Thymus (tissue), 11 donors: ENCODE data around the gene SLC25A21. TPM values are rescaled to one million over a fixed set of nuclear protein-coding genes. Genes with fewer than 3 reads are reported as not detected.

Experiments used
- DNase-seq, 9 donors: peaks; one replicate each; pipeline ENCODE4 v3.0.0-alpha.2; 2013; ENCODE audit warnings: low spot score in 9 of 9, low read depth in 6 of 9, missing footprints in 1 of 9
- H3K27ac ChIP-seq, 2 donors: one replicate each; pipeline ENCODE4 v1.5.1; 2013; ENCODE audit warnings: control low read depth in 1 of 2, low read depth in 1 of 2, low read length in 1 of 2, mild to moderate bottlenecking in 1 of 2, moderate library complexity in 1 of 2
- H3K27me3 ChIP-seq, 2 donors: one replicate each; pipeline ENCODE4 v1.5.1; 2013; ENCODE audit warnings: low read length in 1 of 2; ENCODE audit not compliant: control insufficient read depth in 2 of 2, insufficient read depth in 1 of 2
- H3K36me3 ChIP-seq, 2 donors: one replicate each; pipeline ENCODE4 v1.5.1; 2013; ENCODE audit warnings: low read length in 1 of 2, mild to moderate bottlenecking in 1 of 2, moderate library complexity in 1 of 2; ENCODE audit not compliant: control insufficient read depth in 2 of 2, insufficient read depth in 2 of 2
- H3K4me1 ChIP-seq, 2 donors: one replicate each; pipeline ENCODE4 v1.5.1; 2013; ENCODE audit warnings: low read length in 2 of 2; ENCODE audit not compliant: control insufficient read depth in 2 of 2, insufficient read depth in 2 of 2
- H3K4me3 ChIP-seq, 2 donors: one replicate each; pipeline ENCODE4 v1.5.1; 2013; ENCODE audit warnings: low read length in 2 of 2, control low read depth in 1 of 2, mild to moderate bottlenecking in 1 of 2
- H3K9me3 ChIP-seq, 2 donors: one replicate each; pipeline ENCODE4 v1.5.1; 2013; ENCODE audit warnings: low read length in 1 of 2, mild to moderate bottlenecking in 1 of 2; ENCODE audit not compliant: control insufficient read depth in 2 of 2, insufficient read depth in 1 of 2
- WGBS: extraction: QIAGEN DNeasy Blood & Tissue Kit; methylation state at CpG from one replicate; pipeline ENCODE4 v1.1.7; 2013; 5-methylcytosine and 5-hydroxymethylcytosine counted together
- polyA plus RNA-seq: library from polyadenylated mRNA; stranded (reverse); fragments of 200-250 nt; gene quantifications from one replicate; pipeline ENCODE4 v1.2.3, GENCODE V29; 2013
- total RNA-seq: library from RNA; stranded (reverse); fragments of 120-200 nt; gene quantifications from one replicate; pipeline ENCODE4 v1.2.4, GENCODE V29; 2013
- donor health status: healthy.

Gene SLC25A21
- total and polyA plus RNA-seq, 2 donors = 0.46 to 0.90 TPM

- no peaks in the 10 kb centered on the region for H3K9me3 ChIP-seq
- DNase-seq = no peak
- WGBS = 97% methylated on average over 3 of the region's 3 CpGs
- H3K27me3 ChIP-seq = no peaks in the 10 kb centered on the region
- H3K4me3 ChIP-seq = no peak overlapping the region
- no peaks in the 10 kb centered on the region for H3K4me1 ChIP-seq
- H3K27ac ChIP-seq = no peak overlapping the region
- no peaks in the 10 kb centered on the region for H3K36me3 ChIP-seq
Observed at GRCh38 chr14:36751920-36752319, 420.5 kb downstream of the SLC25A21 start.

DNA sequence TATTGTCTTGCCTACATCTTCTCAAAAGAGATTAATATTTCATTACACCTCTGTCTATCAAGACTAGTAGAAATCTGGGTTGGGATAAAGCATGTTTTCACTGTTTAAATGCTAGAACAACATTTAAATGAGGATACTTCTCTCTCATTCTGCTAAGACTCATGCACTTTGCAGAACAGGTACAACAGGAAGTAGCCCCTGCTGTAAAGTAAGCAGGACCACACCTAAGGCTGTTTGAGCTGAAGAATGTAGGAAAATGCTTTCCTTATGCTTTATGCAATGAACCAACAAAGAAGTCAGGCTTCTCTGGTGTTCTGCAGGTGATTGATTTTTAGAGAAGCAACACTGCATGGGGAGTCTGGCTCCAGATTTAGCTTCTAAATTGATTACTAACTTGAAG, 421.3 kb downstream of the SLC25A21 start:
- Histone ChIP-seq H3K36me3 (no peaks in the 10 kb centered on the region), H3K4me3 (no peak overlapping the region), H3K9me3 (no peaks in the 10 kb centered on the region), H3K4me1 (no peaks in the 10 kb centered on the region), H3K27ac (no peak overlapping the region), H3K27me3 (no peaks in the 10 kb centered on the region)
- no peak for DNase-seq

DNA sequence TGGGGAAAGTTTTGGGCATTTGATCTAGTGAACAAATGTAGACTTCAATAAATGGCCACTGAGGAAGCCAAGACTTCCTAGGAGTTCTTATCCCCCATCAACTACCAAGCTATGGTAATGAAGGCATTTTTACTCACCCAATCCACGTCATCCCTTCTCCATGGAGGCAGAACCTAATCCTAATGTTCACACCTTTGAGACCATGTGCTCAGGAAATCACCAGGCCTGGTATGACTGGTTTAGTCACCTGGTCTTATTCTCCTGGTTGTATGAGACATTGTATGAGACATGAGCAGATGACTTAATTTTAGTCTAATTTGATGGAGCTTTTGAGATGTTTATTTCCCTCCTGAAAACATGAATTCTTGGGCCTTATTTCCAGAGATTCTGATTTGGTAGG, 422.2 kb downstream of the SLC25A21 start:
- Histone ChIP-seq H3K27ac (no peak overlapping the region), H3K9me3 (no peaks in the 10 kb centered on the region), H3K36me3 (no peaks in the 10 kb centered on the region), H3K4me1 (no peaks in the 10 kb centered on the region), H3K4me3 (no peak overlapping the region), H3K27me3 (no peaks in the 10 kb centered on the region)
- 79% methylated on average over 1 of the region's 1 CpG for WGBS
- no peak for DNase-seq

DNA sequence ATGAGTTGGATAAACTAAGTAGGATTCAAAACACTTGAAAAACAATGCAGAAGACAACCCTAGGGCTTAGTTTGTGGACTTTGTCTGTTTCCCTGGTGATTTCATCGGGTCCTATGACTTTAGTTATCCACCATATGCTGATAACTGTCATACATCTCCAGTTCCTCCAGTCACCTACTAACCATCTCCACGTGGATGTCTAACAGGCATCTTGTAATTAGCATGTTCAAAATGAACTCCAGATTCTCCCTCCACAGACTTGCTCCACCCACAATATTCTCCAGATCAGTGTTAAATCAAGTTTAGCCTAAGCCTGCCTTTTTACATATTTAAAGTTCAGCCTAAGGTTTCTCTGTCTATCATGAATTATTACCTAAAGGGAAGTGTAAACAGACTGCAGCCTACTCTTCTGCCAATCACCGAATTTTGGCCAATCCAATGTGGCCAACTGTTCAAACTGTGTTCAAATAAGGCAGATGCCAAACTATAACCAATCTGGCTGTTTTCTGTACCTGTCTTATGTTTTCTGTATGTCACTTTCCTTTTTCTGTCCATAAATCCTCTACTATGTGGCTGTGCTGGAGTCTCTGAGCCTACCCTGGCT, 423.7 kb downstream of the SLC25A21 start:
- Histone ChIP-seq H3K27me3 (no peaks in the 10 kb centered on the region), H3K27ac (no peak overlapping the region), H3K4me3 (no peak overlapping the region), H3K4me1 (no peaks in the 10 kb centered on the region), H3K9me3 (no peaks in the 10 kb centered on the region), H3K36me3 (no peaks in the 10 kb centered on the region)
- no peak for DNase-seq
- 82% methylated on average over 3 of the region's 3 CpGs for WGBS

DNA sequence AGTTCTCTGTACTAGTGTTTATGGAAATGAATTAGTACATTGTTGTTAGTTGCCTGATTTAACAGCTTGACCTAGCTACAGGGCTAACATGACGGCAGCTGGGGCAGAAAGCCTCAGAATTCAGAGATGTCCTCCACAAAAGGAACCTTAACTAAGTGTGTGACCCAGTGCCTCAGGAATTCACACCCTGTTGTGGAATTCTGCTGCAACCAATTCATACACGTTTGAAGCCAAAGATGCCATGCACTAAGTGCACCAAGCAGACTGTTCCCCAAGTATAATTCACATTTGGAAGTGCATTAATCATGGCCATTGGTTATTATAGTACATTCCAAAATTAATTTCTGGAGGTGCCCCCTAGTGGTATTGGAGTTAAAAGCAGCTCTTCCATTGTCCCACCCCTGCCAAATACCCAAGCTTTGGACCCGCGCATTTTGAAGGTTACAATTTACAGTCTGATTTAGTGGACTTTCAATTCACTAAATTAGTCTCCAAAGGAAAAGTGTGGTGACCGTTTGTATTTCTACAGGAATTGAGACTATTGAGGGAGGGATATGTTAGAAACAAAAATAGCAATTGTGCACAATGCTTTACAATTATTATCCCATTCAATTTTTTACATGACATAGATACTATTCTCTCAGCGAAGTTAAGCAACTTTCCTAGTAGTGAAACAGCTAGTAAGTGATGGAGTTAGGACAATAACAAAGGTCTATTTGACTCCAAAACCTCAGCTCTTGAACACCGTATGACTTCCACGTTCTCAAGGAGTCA, 424.8 kb downstream of the SLC25A21 start:
- WGBS = 46% methylated on average over 8 of the region's 8 CpGs
- no peak overlapping the region for H3K27ac ChIP-seq

GRCh38 chr14:36746872-36747271, 425.5 kb downstream of the SLC25A21 start:
- H3K27ac ChIP-seq = no peak overlapping the region
- H3K27me3 ChIP-seq = no peaks in the 10 kb centered on the region
- no peaks in the 10 kb centered on the region for H3K36me3 ChIP-seq
- no peak overlapping the region for H3K4me3 ChIP-seq
- no peak for DNase-seq
- H3K9me3 ChIP-seq = no peaks in the 10 kb centered on the region
- no peaks in the 10 kb centered on the region for H3K4me1 ChIP-seq

More for the DNA sequence above, 424.8 kb downstream of the SLC25A21 start:
- Histone ChIP-seq H3K4me3 (no peak overlapping the region), H3K36me3 (no peaks in the 10 kb centered on the region), H3K4me1 (no peaks in the 10 kb centered on the region), H3K27me3 (no peaks in the 10 kb centered on the region), H3K9me3 (no peaks in the 10 kb centered on the region)
- DNase-seq = no peak

GRCh38 chr14:36741858-36742257, 430.5 kb downstream of the SLC25A21 start:
- Histone ChIP-seq H3K27me3 (no peaks in the 10 kb centered on the region), H3K4me3 (no peak overlapping the region), H3K36me3 (no peaks in the 10 kb centered on the region), H3K4me1 (peaks cover 0 to 3% of the 10 kb centered on the region in 2 donors), H3K27ac (peak overlapping the region in 1 of 2 donors; percentile 70), H3K9me3 (no peaks in the 10 kb centered on the region)
- WGBS = 71% methylated on average over 1 of the region's 1 CpG
- DNase-seq = peak in 1 of 9 donors; percentile 12

GRCh38 chr14:36738269-36738668, 434.1 kb downstream of the SLC25A21 start:
- H3K4me3 ChIP-seq = no peak overlapping the region
- no peaks in the 10 kb centered on the region for H3K9me3 ChIP-seq
- no peak for DNase-seq
- H3K27me3 ChIP-seq = no peaks in the 10 kb centered on the region
- WGBS = 95% methylated on average over 7 of the region's 7 CpGs
- no peak overlapping the region for H3K27ac ChIP-seq
- peaks cover 0 to 3% of the 10 kb centered on the region in 2 donors for H3K4me1 ChIP-seq
- H3K36me3 ChIP-seq = no peaks in the 10 kb centered on the region

DNA sequence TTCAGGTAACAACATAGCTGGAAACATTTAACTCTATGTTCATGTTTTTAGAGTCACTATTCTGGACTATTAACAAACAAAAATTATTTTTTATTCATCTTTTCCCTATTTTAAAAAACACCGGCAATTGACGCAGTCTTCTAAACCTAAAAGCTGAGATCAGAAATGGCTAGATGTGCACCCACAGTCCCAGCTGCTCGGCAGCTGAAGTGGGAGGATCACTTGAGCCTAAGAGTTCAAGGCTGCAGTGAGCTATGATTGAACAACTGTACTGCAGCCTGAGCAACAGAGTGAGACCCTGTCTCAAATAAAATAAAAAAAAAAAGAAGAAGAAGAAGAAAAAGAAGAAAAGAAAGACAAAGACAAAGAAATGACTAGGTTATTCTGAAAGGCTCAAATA, 446.3 kb downstream of the SLC25A21 start:
- no peaks in the 10 kb centered on the region for H3K27me3 ChIP-seq
- no peak for DNase-seq

More for the DNA sequence above, 446.3 kb downstream of the SLC25A21 start:
- no peak overlapping the region for H3K27ac ChIP-seq
- H3K4me3 ChIP-seq = no peak overlapping the region
- no peaks in the 10 kb centered on the region for H3K4me1 ChIP-seq
- H3K36me3 ChIP-seq = no peaks in the 10 kb centered on the region
- WGBS = 93% methylated on average over 3 of the region's 3 CpGs
- no peaks in the 10 kb centered on the region for H3K9me3 ChIP-seq
